Measurements from ENCODE around the gene DPM2. TPM values are rescaled to one million over a fixed set of nuclear protein-coding genes. Genes with fewer than 3 reads are reported as not detected.

The DPM2 gene
- total RNA-seq, 1 donor from 2014 or later = 26.3 TPM

DNA sequence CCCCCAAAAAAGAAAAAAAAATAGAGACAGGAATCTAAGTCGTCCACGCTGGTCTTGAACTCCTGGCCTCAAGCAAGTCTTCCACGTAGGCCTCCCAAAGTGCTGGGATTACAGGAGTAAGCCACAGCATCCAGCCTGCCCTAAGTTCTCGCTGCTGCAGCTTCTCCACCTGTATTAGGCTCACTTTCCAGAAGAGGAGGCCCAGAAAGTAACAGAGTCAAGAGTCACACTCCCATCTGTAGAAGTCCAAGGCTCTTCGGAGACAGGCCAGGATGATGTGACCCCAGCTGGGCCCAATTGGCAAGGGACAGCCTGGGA is 41.3 kb upstream of the DPM2 start:
- DNase-seq (ENCODE audit: low spot score) = no peak
- H3K36me3 Mint-ChIP-seq (ENCODE audit: low read depth) = no peaks in the 10 kb centered on the region
- peak overlapping the region; percentile 94 for H3K4me3 Mint-ChIP-seq (ENCODE audit: unreplicated experiment)
- no peaks in the 10 kb centered on the region for H3K27me3 Mint-ChIP-seq (ENCODE audit: low read depth)
- peak overlapping the region; percentile 87 for H3K27ac Mint-ChIP-seq (ENCODE audit: unreplicated experiment)
- peaks cover 58% of the 10 kb centered on the region for H3K4me1 Mint-ChIP-seq (ENCODE audit: low read depth)
- H3K9me3 Mint-ChIP-seq (ENCODE audit: low read depth) = no peaks in the 10 kb centered on the region
- TF ChIP-seq, protein P1, sequence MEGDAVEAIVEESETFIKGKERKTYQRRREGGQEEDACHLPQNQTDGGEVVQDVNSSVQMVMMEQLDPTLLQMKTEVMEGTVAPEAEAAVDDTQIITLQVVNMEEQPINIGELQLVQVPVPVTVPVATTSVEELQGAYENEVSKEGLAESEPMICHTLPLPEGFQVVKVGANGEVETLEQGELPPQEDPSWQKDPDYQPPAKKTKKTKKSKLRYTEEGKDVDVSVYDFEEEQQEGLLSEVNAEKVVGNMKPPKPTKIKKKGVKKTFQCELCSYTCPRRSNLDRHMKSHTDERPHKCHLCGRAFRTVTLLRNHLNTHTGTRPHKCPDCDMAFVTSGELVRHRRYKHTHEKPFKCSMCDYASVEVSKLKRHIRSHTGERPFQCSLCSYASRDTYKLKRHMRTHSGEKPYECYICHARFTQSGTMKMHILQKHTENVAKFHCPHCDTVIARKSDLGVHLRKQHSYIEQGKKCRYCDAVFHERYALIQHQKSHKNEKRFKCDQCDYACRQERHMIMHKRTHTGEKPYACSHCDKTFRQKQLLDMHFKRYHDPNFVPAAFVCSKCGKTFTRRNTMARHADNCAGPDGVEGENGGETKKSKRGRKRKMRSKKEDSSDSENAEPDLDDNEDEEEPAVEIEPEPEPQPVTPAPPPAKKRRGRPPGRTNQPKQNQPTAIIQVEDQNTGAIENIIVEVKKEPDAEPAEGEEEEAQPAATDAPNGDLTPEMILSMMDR (IDR thresholded peaks at IDR 0.05) = no peak

DNA sequence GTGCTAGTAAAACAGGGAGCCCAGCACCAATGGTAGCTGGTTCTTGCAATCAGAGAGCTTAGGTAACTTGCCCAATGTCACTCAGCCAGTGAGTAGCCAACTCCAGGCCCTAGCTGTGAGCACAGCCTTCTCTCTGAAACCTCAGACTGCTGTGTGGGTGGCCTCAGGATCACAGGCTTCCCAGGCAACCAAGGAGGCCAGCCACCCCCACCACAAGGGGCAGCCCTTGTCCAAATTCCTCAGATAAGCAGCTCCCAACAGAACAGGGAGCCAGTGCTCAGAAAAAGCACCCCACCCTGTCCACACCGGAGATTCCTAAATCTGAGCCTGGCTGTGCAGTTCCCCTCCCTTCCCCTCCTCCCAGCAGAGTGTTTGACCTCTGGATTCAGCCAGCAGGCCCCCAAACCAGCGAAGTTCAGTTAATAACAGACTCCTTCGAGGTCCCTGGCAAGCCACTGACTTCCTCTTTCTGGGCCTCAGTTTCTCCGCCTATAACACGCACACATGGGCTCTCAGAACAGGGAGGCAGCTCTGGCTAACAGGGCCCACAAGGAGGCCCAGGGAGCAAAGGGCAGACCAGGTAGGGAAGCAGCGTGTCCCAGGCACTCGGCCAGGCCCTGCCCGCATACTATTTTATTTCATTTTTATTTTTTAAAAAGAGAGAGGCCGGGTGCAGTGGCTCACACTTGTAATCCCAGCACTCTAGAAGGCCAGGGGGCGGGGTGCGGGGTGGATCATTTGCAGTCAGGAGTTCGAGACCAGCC is 40.4 kb upstream of the DPM2 start:
- TF ChIP-seq, protein P1 (IDR thresholded peaks at IDR 0.05) = peak; percentile 21
- peak overlapping the region; percentile 94 for H3K4me3 Mint-ChIP-seq (ENCODE audit: unreplicated experiment)
- H3K27me3 Mint-ChIP-seq (ENCODE audit: low read depth) = no peaks in the 10 kb centered on the region
- no peak for DNase-seq (ENCODE audit: low spot score)
- H3K27ac Mint-ChIP-seq (ENCODE audit: unreplicated experiment) = peak overlapping the region; percentile 78
- H3K4me1 Mint-ChIP-seq (ENCODE audit: low read depth) = peaks cover 67% of the 10 kb centered on the region
- no peaks in the 10 kb centered on the region for H3K36me3 Mint-ChIP-seq (ENCODE audit: low read depth)
- H3K9me3 Mint-ChIP-seq (ENCODE audit: low read depth) = no peaks in the 10 kb centered on the region

DNA sequence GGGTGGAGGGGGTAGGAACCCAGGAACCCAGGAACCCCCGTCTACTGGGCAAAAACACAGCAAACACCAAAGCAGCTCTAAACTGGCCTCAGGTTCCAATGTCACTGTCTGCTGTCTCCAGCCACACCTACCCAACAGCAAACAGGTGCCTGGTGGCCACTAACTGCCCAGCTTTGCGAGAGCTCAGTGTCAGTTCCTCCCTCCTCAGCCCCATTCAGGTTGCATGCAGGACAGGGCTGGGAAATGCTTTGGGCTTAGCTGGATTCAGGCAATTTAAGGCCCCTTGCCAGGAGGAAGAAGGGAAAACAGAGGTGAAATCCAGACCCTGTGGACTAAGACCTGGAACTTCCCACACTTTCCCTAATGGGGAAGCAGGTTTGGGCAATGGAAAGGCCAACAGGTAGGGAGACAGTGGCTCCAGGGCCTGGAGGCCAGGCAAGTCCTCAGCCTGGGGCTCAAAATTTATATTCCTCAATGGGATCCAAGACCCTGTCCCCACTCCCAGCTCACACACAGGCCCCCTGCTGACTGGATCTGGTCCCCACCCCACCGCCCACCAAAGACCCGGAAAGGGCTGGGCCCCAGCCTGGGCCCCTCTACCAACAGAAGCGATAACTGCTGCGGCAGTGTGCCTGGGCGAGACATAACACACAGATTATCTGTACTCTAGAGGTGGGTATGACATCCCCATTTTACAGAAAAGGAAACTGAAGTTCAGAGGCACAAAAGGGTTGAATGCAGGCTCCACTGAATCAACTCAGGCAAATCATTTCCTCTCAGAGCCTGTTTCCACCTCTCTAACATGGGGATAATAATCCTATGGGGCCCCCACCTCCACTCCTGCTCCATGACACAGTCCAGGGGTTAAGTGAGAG is 39.6 kb upstream of the DPM2 start:
- peaks cover 75% of the 10 kb centered on the region for H3K4me1 Mint-ChIP-seq (ENCODE audit: low read depth)
- H3K27me3 Mint-ChIP-seq (ENCODE audit: low read depth) = no peaks in the 10 kb centered on the region
- H3K4me3 Mint-ChIP-seq (ENCODE audit: unreplicated experiment) = peak overlapping the region; percentile 94
- TF ChIP-seq, protein P1 (IDR thresholded peaks at IDR 0.05) = no peak
- DNase-seq (ENCODE audit: low spot score) = no peak
- H3K9me3 Mint-ChIP-seq (ENCODE audit: low read depth) = no peaks in the 10 kb centered on the region
- H3K27ac Mint-ChIP-seq (ENCODE audit: unreplicated experiment) = peak overlapping the region; percentile 78
- H3K36me3 Mint-ChIP-seq (ENCODE audit: low read depth) = no peaks in the 10 kb centered on the region

DNA sequence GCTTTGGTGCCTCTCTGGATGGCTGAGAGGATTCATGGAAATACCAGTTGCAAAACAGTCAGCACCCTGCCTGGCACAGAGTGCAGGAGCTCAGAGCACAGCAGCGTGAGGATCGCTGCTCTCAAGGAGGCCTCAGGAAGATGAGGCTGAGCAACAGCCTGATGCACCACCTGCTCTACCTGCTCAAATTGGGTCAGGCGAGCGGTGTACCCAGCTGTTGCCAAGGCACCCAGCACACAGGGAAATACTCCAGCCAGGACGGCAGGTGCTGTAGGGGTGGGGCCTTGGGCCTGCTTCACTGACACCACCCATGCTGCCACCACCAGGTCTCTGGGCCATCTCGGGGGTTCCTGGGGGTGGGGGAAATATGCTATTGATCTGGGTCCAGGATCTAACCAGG is 38.8 kb upstream of the DPM2 start:
- Mint-ChIP-seq H3K27me3 (ENCODE audit: low read depth) (no peaks in the 10 kb centered on the region), H3K4me1 (ENCODE audit: low read depth) (peaks cover 78% of the 10 kb centered on the region), H3K36me3 (ENCODE audit: low read depth) (no peaks in the 10 kb centered on the region), H3K9me3 (ENCODE audit: low read depth) (no peaks in the 10 kb centered on the region), H3K4me3 (ENCODE audit: unreplicated experiment) (no peak overlapping the region), H3K27ac (ENCODE audit: unreplicated experiment) (no peak overlapping the region)
- no peak for DNase-seq (ENCODE audit: low spot score)
- TF ChIP-seq, protein P1 (IDR thresholded peaks at IDR 0.05) = no peak

Data from chondrocyte (in vitro differentiated cells).